Glutamatergic neuron (in vitro differentiated cells): ENCODE results near the gene CLCA2. TPM values are rescaled to one million over a fixed set of nuclear protein-coding genes. Genes with fewer than 3 reads are reported as not detected.

Experiments used
- DNase-seq: peaks from one replicate; pipeline ENCODE4 v3.0.0; 2022
- H3K27ac Mint-ChIP-seq: one replicate; pipeline ENCODE4 v1.8.0; 2020; ENCODE audit warnings: mild to moderate bottlenecking, mixed read lengths, inconsistent platforms; ENCODE audit not compliant: unreplicated experiment
- H3K27me3 Mint-ChIP-seq: one replicate; pipeline ENCODE4 v1.8.0; 2020; ENCODE audit warnings: mild to moderate bottlenecking, moderate library complexity, mixed read lengths, inconsistent platforms; ENCODE audit not compliant: unreplicated experiment
- H3K36me3 Mint-ChIP-seq: one replicate; pipeline ENCODE4 v1.8.0; 2020; ENCODE audit warnings: mild to moderate bottlenecking, mixed read lengths, inconsistent platforms; ENCODE audit not compliant: unreplicated experiment
- H3K4me1 Mint-ChIP-seq: one replicate; pipeline ENCODE4 v1.8.0; 2020; ENCODE audit warnings: mild to moderate bottlenecking, low read depth, mixed read lengths, inconsistent platforms; ENCODE audit not compliant: unreplicated experiment
- H3K4me3 Mint-ChIP-seq: one replicate; pipeline ENCODE4 v1.8.0; 2020; ENCODE audit warnings: mild to moderate bottlenecking, mixed read lengths, inconsistent platforms; ENCODE audit not compliant: unreplicated experiment
- H3K9me3 Mint-ChIP-seq: one replicate; pipeline ENCODE4 v1.8.0; 2020; ENCODE audit warnings: mild to moderate bottlenecking, moderate library complexity, mixed read lengths, inconsistent platforms; ENCODE audit not compliant: unreplicated experiment
- CTCF ChIP-seq: fragments of 200-600 bp; sonication (generic); IDR thresholded peaks from one replicate; pipeline ENCODE4 v1.5.0; 2021; ENCODE audit not compliant: partially characterized antibody, unreplicated experiment
- total RNA-seq: library from RNA; stranded (reverse); fragmentation: NEBNext Ultra II Directional; extraction: Animal tissue kit (Norgen Biotek cat#: 25700); gene quantifications from one replicate; pipeline ENCODE4 v1.2.1, GENCODE V29; 2021; ENCODE audit not compliant: unreplicated experiment

CLCA2 gene
- total RNA-seq, 1 donor from 2014 or later: not detected

- Mint-ChIP-seq H3K9me3 (no peaks in the 10 kb centered on the region), H3K27ac (no peak overlapping the region), H3K36me3 (no peaks in the 10 kb centered on the region), H3K27me3 (no peaks in the 10 kb centered on the region), H3K4me3 (no peak overlapping the region), H3K4me1 (no peaks in the 10 kb centered on the region)
- no peak for DNase-seq
- no peak for TF ChIP-seq CTCF
Measured at GRCh38 chr1:86448670-86449069, 24.7 kb downstream of the CLCA2 start.

- Mint-ChIP-seq H3K9me3 (no peaks in the 10 kb centered on the region), H3K4me3 (no peak overlapping the region), H3K27me3 (no peaks in the 10 kb centered on the region), H3K4me1 (no peaks in the 10 kb centered on the region), H3K36me3 (no peaks in the 10 kb centered on the region), H3K27ac (no peak overlapping the region)
- DNase-seq: no peak
- TF ChIP-seq CTCF: no peak
Measured at GRCh38 chr1:86449103-86449502, 25.1 kb downstream of the CLCA2 start.

GRCh38 chr1:86450847-86451246 lies 26.9 kb downstream of the CLCA2 start:
- no peaks in the 10 kb centered on the region for H3K9me3 Mint-ChIP-seq
- no peak for TF ChIP-seq CTCF
- no peaks in the 10 kb centered on the region for H3K36me3 Mint-ChIP-seq
- H3K27me3 Mint-ChIP-seq: no peaks in the 10 kb centered on the region
- H3K27ac Mint-ChIP-seq: no peak overlapping the region
- H3K4me1 Mint-ChIP-seq: no peaks in the 10 kb centered on the region
- no peak overlapping the region for H3K4me3 Mint-ChIP-seq
- DNase-seq: no peak

- TF ChIP-seq CTCF: no peak
- Mint-ChIP-seq H3K36me3 (no peaks in the 10 kb centered on the region), H3K4me1 (no peaks in the 10 kb centered on the region), H3K27me3 (no peaks in the 10 kb centered on the region), H3K4me3 (no peak overlapping the region), H3K27ac (no peak overlapping the region), H3K9me3 (no peaks in the 10 kb centered on the region)
- DNase-seq: no peak
Measured at GRCh38 chr1:86453664-86454063, 29.7 kb downstream of the CLCA2 start.

GRCh38 chr1:86455073-86455472 lies 31.1 kb downstream of the CLCA2 start:
- Mint-ChIP-seq H3K36me3 (no peaks in the 10 kb centered on the region), H3K9me3 (no peaks in the 10 kb centered on the region), H3K27ac (no peak overlapping the region), H3K4me1 (no peaks in the 10 kb centered on the region), H3K27me3 (no peaks in the 10 kb centered on the region), H3K4me3 (no peak overlapping the region)
- no peak for DNase-seq
- TF ChIP-seq CTCF: no peak
